Activated T-cell treated with anti-CD3 and anti-CD28 coated beads for 4 hours (primary cell): ENCODE measurements around the gene ILKAP.

Experiments used
- DNase-seq: peaks from one replicate; pipeline ENCODE4 v3.0.0-alpha.2; 2020

Gene ILKAP

GRCh38 chr2:238163481-238164198 lies 39.9 kb downstream of the ILKAP start:
- no peak for DNase-seq

GRCh38 chr2:238162846-238163441 lies 40.6 kb downstream of the ILKAP start:
- DNase-seq = no peak

GRCh38 chr2:238162251-238162845 lies 41.1 kb downstream of the ILKAP start:
- no peak for DNase-seq

- no peak for DNase-seq
Measured at GRCh38 chr2:238161291-238162051, 42.0 kb downstream of the ILKAP start.

- DNase-seq = no peak
Measured at GRCh38 chr2:238160206-238161129, 43.0 kb downstream of the ILKAP start.

- no peak for DNase-seq
Measured at GRCh38 chr2:238159661-238160205, 43.8 kb downstream of the ILKAP start.

- no peak for DNase-seq
Measured at GRCh38 chr2:238159071-238159539, 44.4 kb downstream of the ILKAP start.

- peak; percentile 30 for DNase-seq
Measured at GRCh38 chr2:238158509-238159070, 44.9 kb downstream of the ILKAP start, which contains the start of gene ERFE. ERFE (plus strand) TSS chr2:238158970; CDS start chr2:238159008, 38 bp downstream.

GRCh38 chr2:238158018-238158508 lies 45.4 kb downstream of the ILKAP start:
- no peak for DNase-seq

- DNase-seq = no peak
Measured at GRCh38 chr2:238157506-238158017, 45.9 kb downstream of the ILKAP start.

GRCh38 chr2:238155761-238156694 lies 47.5 kb downstream of the ILKAP start:
- DNase-seq = no peak

- no peak for DNase-seq
Measured at GRCh38 chr2:238155051-238155760, 48.3 kb downstream of the ILKAP start.

- no peak for DNase-seq
Measured at GRCh38 chr2:238154570-238154969, 48.9 kb downstream of the ILKAP start.

GRCh38 chr2:238152771-238153688 lies 50.5 kb downstream of the ILKAP start:
- no peak for DNase-seq

- no peak for DNase-seq
Measured at GRCh38 chr2:238151628-238152235, 51.8 kb downstream of the ILKAP start.

GRCh38 chr2:238151205-238151604 lies 52.3 kb downstream of the ILKAP start:
- no peak for DNase-seq

GRCh38 chr2:238150686-238151085 lies 52.8 kb downstream of the ILKAP start:
- DNase-seq = no peak
